Panc1 (cell line): ENCODE data around the gene STMND1. TPM values are rescaled to one million over a fixed set of nuclear protein-coding genes. Genes with fewer than 3 reads are reported as not detected.

ENCODE experiments used
- ATAC-seq: fragments of 200-7000 bp; cut with Tn5 transposase; 2 replicates; pipeline ENCODE4 v1.9.1; 2020; ENCODE audit warnings: mild to moderate bottlenecking, moderate library complexity
- BruUV-seq: library from RNA; stranded (reverse); fragments of 400-500 nt; replicated peaks from 2 replicates; lab custom pipeline; 2021; lab: Mats Ljungman, UMichigan
- CTCF ChIA-PET: fragments of 300-600 bp; sonication (Branson Sonifier 250); formaldehyde crosslinking; loops from one replicate; lab custom pipeline; 2022; ENCODE audit warnings: antibody characterized with exemption; lab: Charles Lee
- POLR2A ChIA-PET: fragments of 300-600 bp; sonication (Branson Sonifier 250); formaldehyde crosslinking; loops from one replicate; lab custom pipeline; 2022; ENCODE audit warnings: antibody characterized with exemption; lab: Charles Lee
- DNase-seq: peaks from one replicate; pipeline ENCODE4 v3.0.0-alpha.2; 2010; ENCODE audit warnings: low read depth, low spot score
- H3K27ac ChIP-seq: 2 replicates; pipeline ENCODE4 v1.5.1; 2011; ENCODE audit warnings: mild to moderate bottlenecking, low read length, inconsistent platforms
- H3K27me3 ChIP-seq: fragments of 200-500 bp; sonication (Bioruptor generic); 2 replicates; pipeline ENCODE4 v1.6.0; 2014; ENCODE audit warnings: low read length, inconsistent platforms; ENCODE audit not compliant: control insufficient read depth, insufficient read depth
- H3K36me3 ChIP-seq: fragments of 200-500 bp; sonication (Bioruptor generic); 2 replicates; pipeline ENCODE4 v1.5.1; 2014; ENCODE audit warnings: inconsistent platforms, mild to moderate bottlenecking, low read length, moderate library complexity; ENCODE audit not compliant: control insufficient read depth, insufficient read depth
- H3K4me1 ChIP-seq: 2 replicates; pipeline ENCODE4 v1.5.1; 2011; ENCODE audit warnings: inconsistent platforms, mild to moderate bottlenecking, low read length, moderate library complexity; ENCODE audit not compliant: control insufficient read depth, insufficient read depth
- H3K4me3 ChIP-seq, 2 experiments: 2 replicates each; pipeline ENCODE4 v1.5.1; 2011 to 2012; ENCODE audit warnings: low read depth in 2 of 2, low read length in 2 of 2, mild to moderate bottlenecking in 2 of 2, inconsistent platforms in 1 of 2, moderate library complexity in 1 of 2
- H3K9me3 ChIP-seq: fragments of 200-500 bp; sonication (Bioruptor generic); 2 replicates; pipeline ENCODE4 v1.5.1; 2014; ENCODE audit warnings: low read depth, mild to moderate bottlenecking, inconsistent platforms, low read length, moderate library complexity; ENCODE audit not compliant: control insufficient read depth, insufficient read depth
- POLR2AphosphoS5 ChIP-seq: IDR thresholded peaks from 2 replicates; pipeline ENCODE4 v1.6.1; 2012; ENCODE audit warnings: mild to moderate bottlenecking, low read depth, low read length, moderate library complexity
- REST ChIP-seq, 2 experiments: IDR thresholded peaks; 2 replicates each; pipeline ENCODE4 v1.6.1; 2011 to 2012; ENCODE audit warnings: low read depth in 2 of 2, control low read depth in 1 of 2, low read length in 1 of 2, mild to moderate bottlenecking in 1 of 2, moderate library complexity in 1 of 2; ENCODE audit not compliant: insufficient read depth in 1 of 2
- SIN3A ChIP-seq: IDR thresholded peaks from 2 replicates; pipeline ENCODE4 v1.6.1; 2012; ENCODE audit warnings: low read depth, mild to moderate bottlenecking, low read length, moderate library complexity, borderline replicate concordance; ENCODE audit not compliant: insufficient read depth
- TCF7L2 ChIP-seq: IDR thresholded peaks from 2 replicates; pipeline ENCODE4 v1.6.1; 2011; ENCODE audit warnings: mild to moderate bottlenecking, low read depth, low read length, inconsistent platforms
- in situ Hi-C: cut with HindIII; loops from 2 replicates; pipeline ENCODE4 v1.10.0; 2016; ENCODE audit warnings: low sequenced_read_pairs, low pct_unique_long_range_greater_than_20kb
- intact Hi-C: fragments of 100-400 bp; cut with micrococcal nuclease; formaldehyde crosslinking; loops from one replicate; pipeline ENCODE4 v1.10.0; 2022; ENCODE audit not compliant: unreplicated experiment
- total RNA-seq: library from RNA; stranded (reverse); gene quantifications from one replicate; pipeline ENCODE4 v1.2.1, GENCODE V29; 2021; ENCODE audit not compliant: unreplicated experiment
- TF ChIP-seq, protein P1 (sequence below): fragments of 450-650 bp; IDR thresholded peaks from 2 replicates; pipeline ENCODE4 v1.5.1; 2017; ENCODE audit warnings: mild to moderate bottlenecking

Gene STMND1
- total RNA-seq, 1 experiment from 2014 or later = not detected

DNA sequence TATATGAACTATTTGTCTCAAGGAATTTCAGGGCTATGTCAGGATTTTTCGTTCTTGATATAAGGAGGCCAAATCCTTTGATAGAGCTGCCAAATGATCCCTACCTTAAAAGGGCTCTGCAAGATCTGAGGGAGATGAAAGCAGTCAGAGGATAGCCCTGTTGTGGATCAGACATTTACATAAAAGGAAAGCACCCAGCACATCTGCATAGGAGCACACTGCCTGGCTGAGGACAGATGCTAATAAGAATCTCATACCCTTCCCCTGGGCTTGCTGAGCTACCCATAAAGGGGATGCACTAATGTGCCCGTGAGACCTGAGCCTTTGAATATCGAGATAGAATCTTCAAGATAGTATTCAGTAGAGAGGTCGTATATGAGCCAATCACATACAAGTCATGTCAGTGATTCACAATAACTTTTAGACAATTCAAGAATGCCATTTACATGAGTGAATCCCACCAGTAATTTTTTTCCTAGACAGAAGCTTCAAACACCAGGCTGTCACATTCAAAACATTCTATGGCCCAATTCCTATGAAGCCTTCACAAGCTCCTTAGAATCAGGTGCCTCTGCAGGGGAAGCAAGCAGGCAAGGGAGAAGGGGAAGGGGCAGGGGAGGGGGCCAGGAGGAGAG is 71.1 kb downstream of the STMND1 start:
- ChIA-PET CTCF (interaction anchor here (0.5 kb wide), 1 partner anchor 9 kb away, joined by 9 read pairs; no protein-coding TSS in a partner anchor), POLR2A (interaction anchor here (0.6 kb wide), 1 partner anchor 574 kb away, joined by 4 read pairs; no protein-coding TSS in a partner anchor)
- Histone ChIP-seq H3K4me3 (no peak overlapping the region), H3K4me1 (no peaks in the 10 kb centered on the region), H3K36me3 (no peaks in the 10 kb centered on the region), H3K9me3 (no peaks in the 10 kb centered on the region), H3K27ac (no peak overlapping the region), H3K27me3 (no peaks in the 10 kb centered on the region)
- ATAC-seq = no peak
- DNase-seq = no peak
- in situ Hi-C loops = no loop called here
- intact Hi-C loops = no loop called here
- TF ChIP-seq, protein P1, sequence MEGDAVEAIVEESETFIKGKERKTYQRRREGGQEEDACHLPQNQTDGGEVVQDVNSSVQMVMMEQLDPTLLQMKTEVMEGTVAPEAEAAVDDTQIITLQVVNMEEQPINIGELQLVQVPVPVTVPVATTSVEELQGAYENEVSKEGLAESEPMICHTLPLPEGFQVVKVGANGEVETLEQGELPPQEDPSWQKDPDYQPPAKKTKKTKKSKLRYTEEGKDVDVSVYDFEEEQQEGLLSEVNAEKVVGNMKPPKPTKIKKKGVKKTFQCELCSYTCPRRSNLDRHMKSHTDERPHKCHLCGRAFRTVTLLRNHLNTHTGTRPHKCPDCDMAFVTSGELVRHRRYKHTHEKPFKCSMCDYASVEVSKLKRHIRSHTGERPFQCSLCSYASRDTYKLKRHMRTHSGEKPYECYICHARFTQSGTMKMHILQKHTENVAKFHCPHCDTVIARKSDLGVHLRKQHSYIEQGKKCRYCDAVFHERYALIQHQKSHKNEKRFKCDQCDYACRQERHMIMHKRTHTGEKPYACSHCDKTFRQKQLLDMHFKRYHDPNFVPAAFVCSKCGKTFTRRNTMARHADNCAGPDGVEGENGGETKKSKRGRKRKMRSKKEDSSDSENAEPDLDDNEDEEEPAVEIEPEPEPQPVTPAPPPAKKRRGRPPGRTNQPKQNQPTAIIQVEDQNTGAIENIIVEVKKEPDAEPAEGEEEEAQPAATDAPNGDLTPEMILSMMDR = no peak
- TF ChIP-seq POLR2AphosphoS5 (no peak), SIN3A (no peak), TCF7L2 (no peak), REST (IDR thresholded peaks at IDR 0.05; ENCODE audit: insufficient read depth in 1 of 2, low read depth in 2 of 2, low read length in 1 of 2) (no peak)
- BruUV-seq = no TSS peak

- Histone ChIP-seq H3K27me3 (no peaks in the 10 kb centered on the region), H3K9me3 (no peaks in the 10 kb centered on the region), H3K4me3 (no peak overlapping the region), H3K27ac (no peak overlapping the region), H3K36me3 (no peaks in the 10 kb centered on the region), H3K4me1 (no peaks in the 10 kb centered on the region)
- intact Hi-C loops (no loop called here), in situ Hi-C loops (no loop called here)
- CTCF ChIA-PET = no interaction called here
- BruUV-seq = no TSS peak
- no peak for DNase-seq
- no peak for ATAC-seq
- TF ChIP-seq SIN3A = no peak
- no peak for TF ChIP-seq POLR2AphosphoS5
- no peak for TF ChIP-seq TCF7L2
- TF ChIP-seq, protein P1 = no peak
- no peak for TF ChIP-seq REST (IDR thresholded peaks at IDR 0.05; ENCODE audit: insufficient read depth in 1 of 2, low read depth in 2 of 2, low read length in 1 of 2)
- POLR2A ChIA-PET = no interaction called here
Measured at GRCh38 chr6:17178326-17178725, 76.5 kb downstream of the STMND1 start.
